Transverse colon (tissue), 4 donors: ENCODE data around the gene TRPV4. TPM values are rescaled to one million over a fixed set of nuclear protein-coding genes. Genes with fewer than 3 reads are reported as not detected.

Experiments used
- DNase-seq: peaks from one replicate; pipeline ENCODE4 v3.0.0-alpha.2; 2019
- H3K27ac ChIP-seq, 4 donors: fragments of 200-600 bp; sonication (generic); 2 replicates each; pipeline ENCODE4 v1.5.1; 2016 to 2018; ENCODE audit warnings: inconsistent platforms in 4 of 4
- H3K27me3 ChIP-seq: fragments of 200-600 bp; sonication (generic); 2 replicates; pipeline ENCODE4 v1.5.1; 2017; ENCODE audit warnings: inconsistent platforms
- H3K36me3 ChIP-seq, 4 donors: fragments of 200-600 bp; sonication (generic); 2 replicates each; pipeline ENCODE4 v1.5.1; 2017 to 2019; ENCODE audit warnings: inconsistent platforms in 4 of 4
- H3K4me1 ChIP-seq, 4 donors: fragments of 200-600 bp; sonication (generic); 2 replicates each; pipeline ENCODE4 v1.5.1; 2017 to 2020; ENCODE audit warnings: inconsistent platforms in 4 of 4
- H3K4me3 ChIP-seq, 4 donors: fragments of 200-600 bp; sonication (generic); 1 replicate in 1 of 4; 2 replicates in 3 of 4; pipeline versions ENCODE4 v1.5.1 to v1.6.1; 2017 to 2019; ENCODE audit warnings: inconsistent platforms in 4 of 4
- H3K9me3 ChIP-seq, 2 donors: fragments of 200-600 bp; sonication (generic); 2 replicates each; pipeline ENCODE4 v1.5.1; 2017 to 2019; ENCODE audit warnings: inconsistent platforms in 2 of 2
- EP300 ChIP-seq: sonication (generic); formaldehyde crosslinking; IDR thresholded peaks from one replicate; pipeline ENCODE4 v1.6.1; 2017; ENCODE audit warnings: antibody characterized with exemption, low read depth
- POLR2A ChIP-seq: fragments of 450-650 bp; IDR thresholded peaks from one replicate; pipeline ENCODE4 v1.6.1; 2016; ENCODE audit warnings: antibody characterized with exemption, mild to moderate bottlenecking, moderate library complexity
- POLR2AphosphoS5 ChIP-seq, 3 donors: sonication (generic); formaldehyde crosslinking; IDR thresholded peaks; one replicate each; pipeline ENCODE4 v1.6.1; 2016; ENCODE audit warnings: antibody characterized with exemption in 3 of 3
- WGBS, 2 donors: methylation state at CpG; one replicate each; pipeline ENCODE4 v1.1.5; 2018; ENCODE audit warnings: low coverage in 1 of 2; 5-methylcytosine and 5-hydroxymethylcytosine counted together
- in situ Hi-C, 4 donors: fragments of 200-750 bp; cut with MboI; loops; one replicate each; pipeline versions ENCODE4 v1.15.0 to v1.15.1; 2017; ENCODE audit warnings: low sequenced_read_pairs in 3 of 4, low pct_ligation_motif_present in 1 of 4, low pct_unique_long_range_greater_than_20kb in 1 of 4
- intact Hi-C: fragments of 100-400 bp; cut with DNase I; formaldehyde crosslinking; loops from one replicate; pipeline ENCODE4 v1.15.1; 2023; ENCODE audit warnings: low total_unique reads
- total RNA-seq, 4 donors: library from RNA; depleted of rRNA; stranded (reverse); fragments of >200 nt; gene quantifications; one replicate each; pipeline ENCODE4 v1.1.0, GENCODE V29; 2016
- TF ChIP-seq, protein P1 (sequence below), 5 experiments: fragments of 200-600 bp in 3 of 5; fragments of 450-650 bp in 2 of 5; sonication (generic) in 3 of 5; IDR thresholded peaks; 1 replicate in 2 of 5; 2 replicates in 3 of 5; pipeline ENCODE4 v1.5.1; 2016 to 2017; ENCODE audit warnings: antibody characterized with exemption in 5 of 5, inconsistent platforms in 3 of 5, mild to moderate bottlenecking in 2 of 5, moderate library complexity in 1 of 5

Gene TRPV4
- total RNA-seq, 4 donors from 2014 or later, result 0.27 TPM; not detected in 3

DNA sequence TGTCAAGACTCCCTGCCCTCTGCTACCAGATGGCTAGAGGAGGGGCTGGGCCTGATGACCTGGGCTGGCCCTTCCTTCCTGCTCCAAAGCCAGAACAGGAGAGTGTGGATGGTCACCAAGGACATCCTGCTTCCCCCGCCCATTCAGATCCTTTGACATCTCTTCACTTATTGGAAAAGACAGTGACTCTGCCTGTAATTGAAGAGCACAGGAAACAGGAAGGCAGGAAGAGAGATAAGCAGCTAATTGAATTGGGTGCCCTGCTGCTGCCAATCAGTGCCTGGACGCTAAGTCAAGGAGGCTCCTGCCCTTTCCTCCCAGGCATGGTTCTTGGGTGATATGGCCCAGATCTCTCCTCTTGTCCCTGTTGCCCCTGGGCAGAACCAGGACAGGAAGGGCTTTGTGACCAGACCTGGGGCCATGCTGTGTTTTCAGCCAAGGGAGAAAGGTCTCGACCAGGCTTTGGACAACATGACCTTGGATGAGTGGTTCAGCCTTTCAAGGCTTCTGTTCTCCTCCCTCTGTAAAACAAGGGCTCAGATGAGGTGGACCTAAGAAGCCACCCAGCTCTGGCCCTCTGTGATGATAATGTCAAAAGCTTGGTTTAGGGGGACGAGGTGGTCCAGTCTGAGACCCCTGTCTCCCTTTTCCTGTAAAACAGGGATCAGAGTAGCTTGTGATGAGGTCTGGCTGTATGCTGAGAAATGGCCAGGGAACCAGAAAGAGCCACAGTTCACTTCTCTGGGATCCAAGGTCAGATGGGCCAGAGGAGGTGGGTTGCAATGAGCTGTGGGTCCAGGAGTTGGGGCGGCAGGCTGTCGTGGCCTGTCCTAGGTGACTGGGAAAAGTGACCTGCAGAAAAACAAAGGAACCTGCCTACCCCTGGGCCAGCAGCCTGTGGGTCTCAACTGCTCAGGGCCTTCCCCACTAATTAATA lies 80.8 kb downstream of the TRPV4 start:
- Histone ChIP-seq H3K36me3 (no peaks in the 10 kb centered on the region), H3K27ac (no peak overlapping the region), H3K4me1 (no peaks in the 10 kb centered on the region), H3K9me3 (peaks cover 3 to 6% of the 10 kb centered on the region in 2 donors), H3K27me3 (no peaks in the 10 kb centered on the region), H3K4me3 (no peak overlapping the region)
- intact Hi-C loops, result no loop called here
- in situ Hi-C loops, result no loop called here
- WGBS, 2 donors, result 89 to 90% methylated on average over 2 to 6 of the region's 6 CpGs
- no peak for DNase-seq
- TF ChIP-seq, protein P1, sequence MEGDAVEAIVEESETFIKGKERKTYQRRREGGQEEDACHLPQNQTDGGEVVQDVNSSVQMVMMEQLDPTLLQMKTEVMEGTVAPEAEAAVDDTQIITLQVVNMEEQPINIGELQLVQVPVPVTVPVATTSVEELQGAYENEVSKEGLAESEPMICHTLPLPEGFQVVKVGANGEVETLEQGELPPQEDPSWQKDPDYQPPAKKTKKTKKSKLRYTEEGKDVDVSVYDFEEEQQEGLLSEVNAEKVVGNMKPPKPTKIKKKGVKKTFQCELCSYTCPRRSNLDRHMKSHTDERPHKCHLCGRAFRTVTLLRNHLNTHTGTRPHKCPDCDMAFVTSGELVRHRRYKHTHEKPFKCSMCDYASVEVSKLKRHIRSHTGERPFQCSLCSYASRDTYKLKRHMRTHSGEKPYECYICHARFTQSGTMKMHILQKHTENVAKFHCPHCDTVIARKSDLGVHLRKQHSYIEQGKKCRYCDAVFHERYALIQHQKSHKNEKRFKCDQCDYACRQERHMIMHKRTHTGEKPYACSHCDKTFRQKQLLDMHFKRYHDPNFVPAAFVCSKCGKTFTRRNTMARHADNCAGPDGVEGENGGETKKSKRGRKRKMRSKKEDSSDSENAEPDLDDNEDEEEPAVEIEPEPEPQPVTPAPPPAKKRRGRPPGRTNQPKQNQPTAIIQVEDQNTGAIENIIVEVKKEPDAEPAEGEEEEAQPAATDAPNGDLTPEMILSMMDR (IDR thresholded peaks at IDR 0.05), result no peak
- no peak for TF ChIP-seq POLR2A
- no peak for TF ChIP-seq POLR2AphosphoS5 (IDR thresholded peaks at IDR 0.05)
- no peak for TF ChIP-seq EP300

DNA sequence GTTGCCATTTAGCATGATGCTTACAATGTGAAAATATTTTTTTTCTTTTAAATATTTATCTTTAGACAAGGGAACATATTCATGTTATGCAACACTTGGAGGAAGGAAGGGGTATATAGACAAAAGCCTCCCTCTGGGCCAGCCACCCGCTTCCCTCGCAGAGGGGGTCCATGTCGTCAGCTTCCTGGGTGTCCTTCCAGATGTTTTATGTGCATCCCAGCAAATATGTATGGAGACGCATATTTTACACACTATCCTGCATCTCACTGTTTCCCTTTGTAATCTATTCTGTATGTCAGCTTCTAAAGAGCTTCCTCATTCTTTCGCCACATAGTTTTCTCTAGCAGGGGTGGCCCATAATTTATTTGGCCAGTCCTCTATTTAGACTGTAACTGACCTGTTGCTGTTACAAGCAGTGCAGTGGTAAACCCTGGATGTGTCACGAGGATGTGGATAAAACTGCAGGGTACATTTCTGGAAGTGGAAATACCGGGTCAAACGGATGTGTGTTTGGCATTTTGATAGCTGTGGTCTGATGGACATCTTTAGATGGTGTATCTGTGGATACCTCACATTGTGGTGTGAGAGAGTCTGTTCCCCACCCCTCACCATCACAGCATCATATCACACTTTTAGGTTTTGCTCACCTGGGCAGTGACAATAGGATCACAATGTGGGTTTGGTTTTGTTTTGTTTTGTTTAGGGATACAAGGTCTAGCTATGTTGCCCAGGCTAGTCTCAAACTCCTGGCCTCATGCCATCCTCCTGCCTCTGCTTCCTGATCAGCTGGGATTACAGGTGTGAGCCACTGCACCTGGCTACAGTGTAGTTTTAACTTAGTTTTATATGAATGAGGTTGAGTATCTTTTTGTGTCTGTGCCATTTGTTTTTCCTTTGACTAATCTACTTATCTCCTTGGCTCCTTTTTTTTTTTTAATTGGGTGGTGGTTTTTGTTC lies 87.9 kb downstream of the TRPV4 start:
- DNase-seq, result no peak
- peaks cover 0 to 5% (median 0%) of the 10 kb centered on the region in 4 donors for H3K4me1 ChIP-seq

DNA sequence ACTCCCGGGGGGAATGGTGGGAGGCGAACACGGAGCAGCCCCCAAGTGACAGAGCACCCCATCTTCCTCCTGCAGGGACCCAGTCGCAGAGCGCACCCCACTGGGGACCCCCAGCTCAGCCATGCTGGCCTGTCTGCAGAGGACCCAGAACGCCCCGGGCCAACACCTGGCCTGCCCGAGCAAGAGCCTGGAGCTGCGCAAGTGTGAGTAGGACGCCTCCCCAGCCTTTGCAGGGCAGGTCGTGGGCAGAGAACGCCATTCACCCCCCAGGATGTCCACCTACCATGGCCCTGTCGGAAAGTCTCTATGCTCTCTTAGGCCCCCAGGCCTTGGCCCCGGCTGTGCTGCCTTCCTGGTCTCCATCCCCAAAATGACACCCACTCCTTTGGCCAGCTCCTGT lies 89.2 kb downstream of the TRPV4 start:
- intact Hi-C loops (no loop called here), in situ Hi-C loops (no loop called here)
- peaks cover 0 to 5% (median 0%) of the 10 kb centered on the region in 4 donors for H3K4me1 ChIP-seq
- no peaks in the 10 kb centered on the region for H3K9me3 ChIP-seq
- 80 to 93% methylated on average over 1 to 14 of the region's 14 CpGs for WGBS, 2 donors
- H3K4me3 ChIP-seq, result no peak overlapping the region
- H3K27ac ChIP-seq, result no peak overlapping the region
- DNase-seq, result no peak
- no peaks in the 10 kb centered on the region for H3K27me3 ChIP-seq
- H3K36me3 ChIP-seq, result no peaks in the 10 kb centered on the region
- no peak for TF ChIP-seq EP300
- no peak for TF ChIP-seq POLR2AphosphoS5 (IDR thresholded peaks at IDR 0.05)
- no peak for TF ChIP-seq POLR2A
- TF ChIP-seq, protein P1 (IDR thresholded peaks at IDR 0.05), result no peak

More for the DNA sequence above, 87.9 kb downstream of the TRPV4 start:
- WGBS, 2 donors, result 36 to 54% methylated on average over 7 to 8 of the region's 8 CpGs
- H3K36me3 ChIP-seq, result no peaks in the 10 kb centered on the region
- H3K4me3 ChIP-seq, result no peak overlapping the region
- in situ Hi-C loops, result no loop called here
- no peaks in the 10 kb centered on the region for H3K27me3 ChIP-seq
- no peak overlapping the region for H3K27ac ChIP-seq
- intact Hi-C loops, result no loop called here
- no peaks in the 10 kb centered on the region for H3K9me3 ChIP-seq
- TF ChIP-seq, protein P1 (IDR thresholded peaks at IDR 0.05), result no peak
- TF ChIP-seq POLR2A (no peak), POLR2AphosphoS5 (IDR thresholded peaks at IDR 0.05) (no peak), EP300 (no peak)
